GM19397 (cell line): Measurements from ENCODE around the gene NEIL1.

Experiments used
- ATAC-seq: cut with Tn5 transposase; IDR thresholded peaks from one replicate; pipeline ENCODE4 v1.9.1; 2021; ENCODE audit warnings: mild to moderate bottlenecking, moderate library complexity; ENCODE audit not compliant: unreplicated experiment

The NEIL1 gene

DNA sequence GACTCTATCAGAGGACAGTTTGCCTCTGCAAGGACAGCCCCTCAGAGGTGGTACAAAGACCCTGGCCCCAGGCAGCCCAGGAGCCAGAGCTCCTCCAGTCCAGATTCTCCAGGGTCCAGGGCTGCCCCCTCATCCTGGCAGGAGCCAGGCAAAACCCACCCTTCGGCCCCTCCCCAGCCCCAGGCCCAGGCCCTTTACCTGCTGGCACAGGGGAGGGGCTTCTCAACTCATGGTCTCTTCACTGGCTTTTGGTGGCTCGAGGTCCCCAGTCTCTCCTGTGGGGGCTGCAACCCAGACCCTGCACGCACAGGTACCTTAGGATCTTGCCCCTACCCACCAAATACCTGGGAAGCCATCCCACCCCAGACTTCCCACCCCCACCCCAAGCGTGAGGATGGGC is 8.5 kb downstream of the NEIL1 start:
- ATAC-seq, result no peak

DNA sequence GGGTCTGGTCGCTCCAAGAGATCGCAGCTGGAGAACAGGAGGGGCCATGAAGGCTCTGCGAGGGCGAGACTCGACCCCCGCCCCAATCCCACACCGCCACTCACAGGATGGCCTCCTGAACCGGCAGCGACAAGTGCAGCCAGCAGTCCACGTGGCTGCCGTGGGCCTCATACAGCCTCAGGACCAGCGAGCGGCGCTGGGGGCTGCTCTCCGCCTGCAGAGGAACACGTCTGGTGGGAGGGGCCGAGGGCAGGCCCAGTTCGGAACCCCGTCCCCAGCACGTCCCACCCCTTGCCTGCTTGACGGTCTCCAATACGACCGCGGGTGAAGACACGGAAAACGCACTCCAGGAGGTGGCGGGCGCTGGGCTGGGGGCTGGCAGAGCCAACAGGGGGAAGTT is 9.2 kb downstream of the NEIL1 start:
- ATAC-seq, result no peak

GRCh38 chr15:75356517-75356916 is 9.7 kb downstream of the NEIL1 start:
- ATAC-seq, result no peak

- ATAC-seq, result no peak
Observed at GRCh38 chr15:75357976-75358673, 11.3 kb downstream of the NEIL1 start.

- ATAC-seq, result no peak
Observed at GRCh38 chr15:75358771-75359536, 12.1 kb downstream of the NEIL1 start.

GRCh38 chr15:75359537-75360250 is 12.9 kb downstream of the NEIL1 start:
- no peak for ATAC-seq

GRCh38 chr15:75360391-75360790 is 13.6 kb downstream of the NEIL1 start:
- no peak for ATAC-seq

- no peak for ATAC-seq
Observed at GRCh38 chr15:75360856-75361255, 14.0 kb downstream of the NEIL1 start.

GRCh38 chr15:75361361-75361988 is 14.6 kb downstream of the NEIL1 start:
- ATAC-seq, result no peak

- ATAC-seq, result no peak
Observed at GRCh38 chr15:75361989-75362641, 15.3 kb downstream of the NEIL1 start.

DNA sequence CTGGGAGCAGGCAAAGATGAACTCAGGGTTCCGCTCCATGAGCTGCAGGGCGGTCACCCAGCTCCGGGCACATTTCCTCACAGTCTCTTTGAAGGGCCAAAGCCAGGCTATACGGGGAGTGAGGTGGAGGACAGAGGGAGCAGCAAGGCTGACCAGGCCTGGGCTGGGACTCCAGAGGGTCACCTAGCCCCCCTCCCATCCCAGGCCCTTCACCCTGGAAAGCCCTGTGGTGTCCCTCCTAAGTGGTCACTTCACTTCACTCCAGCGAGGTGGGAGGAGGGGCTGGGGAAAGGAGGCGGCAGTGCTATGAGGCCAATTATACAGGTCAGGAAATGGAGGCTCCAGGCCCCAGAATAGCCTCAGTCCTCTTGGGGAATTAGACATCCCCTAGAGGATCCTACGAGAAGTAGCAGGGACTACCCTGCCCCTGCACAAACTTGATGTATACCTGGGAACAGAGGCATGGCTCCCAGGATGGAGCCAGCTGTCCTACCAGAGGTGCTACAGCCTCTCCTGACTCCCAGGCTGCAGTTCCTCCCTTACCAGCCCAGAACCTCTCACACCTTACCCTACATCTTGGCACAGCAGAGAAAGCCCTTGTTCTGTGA is 15.9 kb downstream of the NEIL1 start:
- no peak for ATAC-seq

- ATAC-seq, result no peak
Observed at GRCh38 chr15:75363786-75364185, 16.9 kb downstream of the NEIL1 start.

DNA sequence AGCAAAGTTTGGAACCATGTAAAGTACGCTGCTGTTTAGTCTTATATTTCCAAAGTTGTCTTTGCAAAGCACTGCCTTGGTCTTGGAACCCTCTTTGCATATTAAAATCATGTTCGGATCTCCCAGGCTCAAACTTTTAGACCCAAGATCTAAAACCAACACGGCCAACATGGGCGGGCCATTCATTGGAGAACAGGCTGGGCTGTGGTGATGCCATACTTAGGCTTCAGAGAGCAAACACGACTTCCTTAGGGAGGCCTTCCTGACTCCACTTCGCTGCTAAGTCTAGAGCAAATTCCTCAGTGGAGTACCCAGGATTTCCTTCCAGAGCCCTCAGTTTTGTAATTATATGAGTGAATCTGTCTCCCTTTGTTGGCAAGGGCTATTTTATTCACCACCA is 18.0 kb downstream of the NEIL1 start:
- no peak for ATAC-seq

- ATAC-seq, result no peak
Observed at GRCh38 chr15:75366163-75366562, 19.3 kb downstream of the NEIL1 start.

- ATAC-seq, result no peak
Observed at GRCh38 chr15:75367006-75367405, 20.2 kb downstream of the NEIL1 start.

DNA sequence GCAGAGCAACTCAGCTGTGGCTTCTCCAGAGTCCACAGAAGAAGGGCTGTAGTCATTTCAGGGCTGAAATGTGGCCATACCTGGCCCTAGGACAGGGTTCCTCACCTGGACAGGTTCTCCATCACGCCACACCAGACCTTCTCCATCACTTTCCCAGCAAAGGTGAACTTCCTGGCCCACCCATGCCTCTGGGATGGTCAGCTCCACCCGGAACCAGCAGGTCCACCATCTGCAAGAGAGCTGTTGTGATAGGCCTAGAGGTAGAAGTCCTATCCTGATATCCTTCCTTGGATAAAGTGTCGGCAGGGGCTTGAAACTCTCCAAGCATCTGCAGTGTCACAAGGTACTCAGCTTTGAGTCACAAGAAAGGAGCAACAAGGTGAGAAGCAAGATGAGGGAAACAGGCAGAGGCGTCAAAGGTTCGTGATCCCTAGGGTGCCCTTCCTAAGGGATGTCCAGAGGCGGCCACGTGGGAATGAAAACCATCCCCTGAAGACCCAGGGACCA is 20.6 kb downstream of the NEIL1 start:
- no peak for ATAC-seq

- peak; percentile 87 for ATAC-seq
Observed at GRCh38 chr15:75367913-75368688, 21.3 kb downstream of the NEIL1 start, which contains the start of gene MAN2C1. MAN2C1 (minus strand) TSS chr15:75368607; CDS start chr15:75368583, 24 bp downstream.

GRCh38 chr15:75368689-75369239 is 21.9 kb downstream of the NEIL1 start:
- ATAC-seq, result no peak
